Activated CD8-positive, alpha-beta memory T cell treated with anti-CD3 and anti-CD28 coated beads for 4 hours (primary cell): ENCODE data around the gene USB1.

Experiments used
- DNase-seq, 2 donors: peaks; one replicate each; pipeline ENCODE4 v3.0.0-alpha.2; 2020; ENCODE audit warnings: low read depth in 2 of 2

USB1 gene

DNA sequence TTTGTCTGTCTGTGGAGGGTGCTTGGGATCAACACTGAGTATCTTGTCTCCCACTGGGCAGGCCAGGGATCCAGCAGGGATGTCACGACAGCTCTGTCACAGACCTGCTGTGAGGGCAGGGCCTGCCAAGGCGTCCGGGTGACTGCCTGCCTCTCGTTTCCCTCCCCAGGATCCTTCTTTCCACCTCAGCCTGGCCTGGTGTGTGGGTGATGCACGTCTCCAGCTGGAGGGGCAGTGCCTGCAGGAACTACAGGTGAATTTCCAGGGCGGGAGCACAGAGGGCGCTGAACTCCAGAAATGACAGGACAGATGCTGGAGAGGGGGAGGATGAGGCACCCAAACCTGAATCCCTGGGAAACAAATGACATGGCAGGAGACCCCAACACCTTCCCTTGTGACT is 17.6 kb downstream of the USB1 start:
- DNase-seq: no peak

DNA sequence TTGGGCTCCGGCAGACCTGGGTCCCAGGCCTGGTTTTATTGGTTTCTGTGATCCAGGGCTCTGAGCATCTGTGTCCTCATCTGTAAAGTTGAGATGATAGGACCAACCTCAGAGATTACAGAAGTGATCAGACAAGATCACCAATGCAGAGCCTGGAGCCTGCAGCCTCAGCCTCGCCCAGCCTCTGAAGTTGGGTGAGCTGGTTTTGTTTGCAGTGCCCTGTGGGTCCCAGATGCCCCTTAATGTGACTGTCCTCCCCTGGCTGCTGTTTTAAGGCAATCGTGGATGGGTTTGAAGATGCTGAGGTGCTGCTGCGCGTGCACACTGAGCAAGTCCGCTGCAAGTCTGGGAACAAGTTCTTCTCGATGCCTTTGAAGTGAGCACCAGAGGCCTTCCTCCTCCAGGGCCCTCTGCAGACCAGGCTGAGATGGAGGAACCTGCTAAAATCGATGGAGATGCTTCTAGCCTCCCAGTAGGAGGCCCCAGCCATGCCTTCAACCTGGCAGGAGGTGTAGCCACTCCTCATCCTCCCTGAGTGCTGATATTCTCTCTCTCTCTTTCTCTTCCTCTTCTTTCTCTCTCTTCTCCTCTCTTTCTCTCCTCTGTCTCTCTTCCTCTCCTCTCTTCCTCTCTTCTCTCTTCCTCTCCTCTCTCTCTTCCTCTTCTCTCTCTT is 18.8 kb downstream of the USB1 start:
- DNase-seq: no peak

DNA sequence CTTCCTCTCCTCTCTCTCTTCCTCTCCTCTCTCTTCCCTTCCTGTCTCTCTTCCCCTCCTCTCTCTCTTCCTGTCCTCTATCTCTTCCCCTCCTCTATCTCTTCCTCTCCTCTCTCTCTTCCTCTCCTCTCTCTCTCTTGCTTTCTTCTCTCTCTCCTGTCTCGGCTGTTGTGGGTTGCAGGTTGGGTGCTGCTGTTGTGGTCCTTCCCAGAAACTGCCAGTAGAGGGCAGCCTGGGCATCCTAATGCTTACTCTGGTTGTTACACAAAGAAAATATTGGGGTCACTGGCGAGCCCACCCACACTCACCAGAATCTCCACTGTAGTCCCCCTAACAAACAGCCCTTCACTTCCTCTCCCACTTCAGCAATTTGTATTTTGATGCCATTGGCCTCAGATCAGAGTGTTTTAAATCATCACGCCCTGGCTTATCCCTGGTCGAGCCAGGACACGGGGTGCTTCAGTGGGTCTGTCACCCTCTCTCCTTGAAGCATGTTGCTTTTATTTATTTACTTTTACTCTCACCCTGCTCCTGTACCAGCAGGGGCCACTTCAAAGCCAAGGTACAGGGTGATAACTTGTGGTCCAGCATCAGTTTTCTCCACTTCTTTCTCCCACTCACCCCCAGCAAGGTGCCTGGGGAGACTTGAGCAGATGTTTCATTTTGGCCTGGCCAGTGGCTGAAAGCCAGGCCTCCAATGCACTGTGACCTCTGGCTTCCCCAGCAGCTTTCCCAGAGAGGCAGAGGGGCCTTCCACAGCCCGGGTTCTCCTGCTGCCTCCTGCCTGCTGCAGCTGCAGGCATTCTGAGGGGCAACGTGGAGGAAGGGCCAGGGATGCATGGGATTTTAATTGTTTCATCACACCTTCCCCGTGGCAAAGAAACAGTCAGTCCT is 19.7 kb downstream of the USB1 start:
- DNase-seq: peak in 1 of 2 donors; percentile 30

DNA sequence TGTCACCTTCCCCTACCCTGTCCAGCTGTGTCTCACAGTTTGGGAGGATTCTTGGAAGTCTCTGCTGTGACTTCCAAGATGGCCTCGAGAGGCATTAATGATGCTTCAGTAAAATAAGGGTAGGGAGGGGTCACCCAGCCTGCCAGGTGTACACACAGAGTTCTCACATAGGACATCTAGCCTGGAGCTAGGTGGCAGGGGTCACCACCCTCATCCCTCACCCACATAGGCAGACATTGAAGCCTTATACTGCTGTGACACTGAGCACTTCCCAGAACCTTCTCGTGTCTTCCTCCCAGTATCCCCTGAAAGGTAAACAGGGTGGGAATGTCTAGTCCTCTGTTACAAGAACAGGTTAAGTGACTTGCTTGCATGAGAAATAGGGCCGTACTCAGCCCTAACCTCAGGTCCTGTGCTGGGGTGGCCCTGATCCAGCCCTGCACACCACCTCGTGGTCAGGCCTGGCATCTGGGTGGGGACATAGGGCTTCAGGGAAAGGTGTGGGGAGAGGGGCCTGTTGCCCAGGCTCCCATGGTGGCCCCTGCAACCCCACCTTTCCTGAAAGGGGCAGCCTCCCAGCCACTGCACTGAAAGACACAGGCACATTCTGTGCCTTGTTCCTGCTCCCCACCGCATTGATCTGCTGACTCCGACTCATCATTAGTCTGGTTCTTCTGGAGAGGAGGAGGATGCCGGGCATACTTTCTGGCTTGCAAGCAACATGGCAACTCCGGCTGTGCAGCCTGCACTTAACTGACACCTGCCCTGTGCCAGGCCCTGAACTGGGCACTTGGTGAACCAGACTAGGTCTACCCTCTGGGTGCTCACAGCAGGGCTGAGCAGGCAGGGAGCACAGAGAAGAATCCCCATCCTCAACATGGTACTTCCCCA is 20.7 kb downstream of the USB1 start:
- no peak for DNase-seq

DNA sequence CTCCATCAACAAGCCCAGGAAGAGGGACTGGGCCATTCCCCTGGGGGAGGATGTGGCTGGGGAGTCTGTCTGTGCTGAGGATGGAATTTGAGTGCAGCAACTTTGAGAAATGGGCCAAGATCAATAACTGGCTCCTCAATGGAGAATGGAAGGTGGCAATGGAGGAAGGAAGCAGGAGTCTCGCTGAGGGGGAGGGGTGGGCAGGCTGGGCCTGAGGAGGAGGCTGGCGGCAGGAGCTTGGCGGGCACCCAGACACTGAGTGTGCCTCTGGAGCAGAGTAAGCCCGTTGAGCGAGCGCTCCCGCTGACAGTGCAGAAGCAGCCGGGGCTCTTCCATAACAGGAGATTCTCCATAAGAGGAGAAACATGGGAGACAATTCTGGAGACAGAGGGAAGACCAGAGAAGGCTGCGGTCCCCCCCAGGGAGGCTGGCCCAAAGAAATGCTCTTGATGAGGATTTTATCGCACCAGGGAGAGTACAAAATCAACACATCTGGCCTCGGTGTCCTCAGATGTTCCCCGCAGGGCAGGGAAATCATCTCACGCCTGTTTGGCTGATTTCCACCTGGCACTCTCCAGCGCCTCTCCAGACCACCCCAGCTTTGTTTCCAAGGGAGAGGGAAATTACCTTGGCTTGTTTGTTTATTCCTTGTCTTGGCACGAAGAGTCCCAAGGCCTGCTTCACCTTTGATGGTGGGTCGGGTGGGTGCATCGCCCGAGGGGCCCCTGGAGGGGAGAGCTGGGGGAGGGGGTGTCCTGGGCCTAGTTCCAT is 21.6 kb downstream of the USB1 start:
- DNase-seq: no peak

DNA sequence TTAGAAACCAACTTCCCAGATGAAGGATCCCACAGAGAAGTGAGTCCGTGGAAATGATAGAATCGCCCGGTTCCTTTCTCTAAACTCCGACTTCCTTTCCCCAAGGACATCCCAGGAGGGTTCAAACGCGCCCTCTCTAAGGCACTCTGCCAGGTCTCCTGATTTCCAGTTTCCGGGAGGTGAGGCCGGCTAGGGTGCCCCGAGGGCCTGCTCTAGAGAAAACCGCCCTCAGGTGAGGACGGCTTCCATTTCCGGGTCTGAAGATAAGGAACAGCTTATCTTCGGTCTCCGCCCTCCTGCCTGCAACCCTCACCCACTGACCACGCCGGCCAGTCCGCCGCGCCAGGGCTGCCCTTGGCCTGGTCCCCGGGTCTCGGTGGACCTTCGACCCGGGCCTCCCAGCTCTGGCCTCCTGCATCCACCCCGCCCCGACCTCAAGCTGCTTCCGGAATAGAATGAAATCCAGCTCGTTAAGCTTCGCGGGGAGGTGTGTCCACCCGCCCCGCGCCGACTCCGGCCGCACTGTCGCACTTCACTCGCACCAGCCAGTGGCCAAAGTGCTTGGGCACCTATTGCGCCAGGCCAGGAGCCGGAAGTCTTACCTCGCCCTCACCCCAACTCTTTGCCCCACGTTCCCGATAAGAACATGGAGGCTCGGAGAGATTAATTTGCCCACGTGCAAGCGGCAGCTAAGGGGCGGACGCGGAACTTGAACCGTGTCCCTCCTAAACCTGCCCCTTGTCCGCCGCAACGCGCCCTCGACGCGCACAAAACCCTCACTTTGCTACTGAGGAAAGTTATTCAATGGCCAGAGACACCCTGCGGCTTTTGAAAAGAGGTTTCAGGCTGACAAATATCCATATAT is 23.5 kb downstream of the USB1 start:
- no peak for DNase-seq

DNA sequence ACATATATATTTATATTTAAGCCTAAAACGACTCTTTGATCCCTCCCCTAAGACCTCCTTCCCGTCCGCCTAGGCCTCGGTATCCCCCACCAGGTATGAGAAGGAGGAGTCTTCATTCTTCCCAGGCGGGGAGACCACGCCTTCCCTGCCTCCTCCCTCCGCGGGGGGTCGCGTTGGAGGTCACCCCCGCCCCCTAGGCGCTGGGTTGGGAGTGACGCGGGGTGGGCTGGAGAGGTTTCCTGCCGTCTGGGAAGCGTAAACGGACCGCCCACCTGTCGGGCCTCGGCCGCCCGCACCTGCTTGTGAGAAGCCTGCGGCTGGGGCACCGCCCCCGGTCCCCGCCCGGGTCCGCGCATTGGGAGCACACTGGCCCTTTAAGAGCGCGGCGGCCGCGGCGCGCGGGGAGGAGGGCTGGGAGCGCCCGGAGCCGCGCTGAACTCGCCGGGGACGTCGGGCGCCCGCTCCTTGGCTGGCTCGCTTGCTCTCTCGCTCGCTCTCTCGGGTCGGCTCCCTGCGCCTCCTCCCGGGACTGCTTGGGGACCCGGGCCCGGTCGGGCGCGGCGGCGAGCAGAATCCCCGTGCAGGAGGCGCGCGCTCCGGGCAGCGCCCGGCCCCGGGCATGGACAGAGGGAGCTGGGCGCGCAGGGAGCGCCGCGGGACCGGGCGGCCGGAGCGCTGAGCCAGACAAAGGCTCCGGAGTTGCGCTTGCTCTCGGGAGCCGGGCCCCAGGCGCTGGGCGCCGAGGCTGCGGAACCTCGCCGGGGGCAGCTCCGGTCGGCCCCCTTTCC is 24.3 kb downstream of the USB1 start, which contains the start of gene MMP15:
Gene MMP15, plus strand, starts transcription at position 404 of the 788 bp plus-strand sequence. CDS start 597 bp downstream, outside the sequence.
- peak; percentile 30 to 41 for DNase-seq

DNA sequence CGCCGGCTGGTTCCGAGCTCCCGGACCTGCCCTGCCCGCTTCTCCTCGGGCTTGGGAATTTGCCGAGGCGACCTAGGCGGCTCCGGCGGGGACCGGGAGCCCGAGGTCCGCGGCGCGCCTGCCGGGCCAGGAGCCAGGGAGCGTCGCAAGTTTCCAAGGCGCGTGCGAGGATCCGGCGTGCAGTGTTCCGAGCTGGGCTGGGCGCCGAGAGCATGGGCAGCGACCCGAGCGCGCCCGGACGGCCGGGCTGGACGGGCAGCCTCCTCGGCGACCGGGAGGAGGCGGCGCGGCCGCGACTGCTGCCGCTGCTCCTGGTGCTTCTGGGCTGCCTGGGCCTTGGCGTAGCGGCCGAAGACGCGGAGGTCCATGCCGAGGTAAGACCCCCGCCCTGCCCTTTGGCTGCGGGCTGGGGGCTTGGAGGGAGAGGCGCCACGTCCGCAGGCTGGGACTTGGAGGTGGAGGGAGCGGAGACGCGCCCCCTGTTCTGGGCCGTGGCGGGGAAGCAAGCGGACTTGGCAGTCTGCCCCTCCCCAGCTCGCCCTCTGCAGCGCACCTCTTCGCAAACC is 25.0 kb downstream of the USB1 start:
- DNase-seq: no peak

DNA sequence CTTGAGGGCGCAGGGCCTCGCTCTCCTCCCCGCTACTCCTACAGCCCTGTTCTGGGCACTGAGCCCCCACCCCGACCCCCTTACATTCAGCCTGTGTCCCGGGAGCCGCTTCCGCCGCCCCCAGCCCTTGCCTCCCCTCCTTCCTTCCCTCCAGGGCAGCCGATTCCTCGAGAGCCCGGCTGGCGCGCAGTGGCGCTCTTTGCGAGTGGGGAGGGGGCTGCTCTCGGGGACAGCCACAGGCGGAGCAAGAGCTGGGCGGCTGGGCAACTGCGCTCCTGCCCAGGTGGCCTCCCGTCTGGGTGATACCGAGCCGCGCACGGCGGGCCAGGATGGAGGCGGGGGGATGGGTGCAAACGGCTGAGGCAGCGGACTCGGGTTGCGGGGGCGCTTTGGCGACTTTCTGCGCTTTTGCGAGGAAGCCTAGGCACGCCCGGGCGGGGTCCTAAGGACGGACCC is 25.5 kb downstream of the USB1 start:
- no peak for DNase-seq

DNA sequence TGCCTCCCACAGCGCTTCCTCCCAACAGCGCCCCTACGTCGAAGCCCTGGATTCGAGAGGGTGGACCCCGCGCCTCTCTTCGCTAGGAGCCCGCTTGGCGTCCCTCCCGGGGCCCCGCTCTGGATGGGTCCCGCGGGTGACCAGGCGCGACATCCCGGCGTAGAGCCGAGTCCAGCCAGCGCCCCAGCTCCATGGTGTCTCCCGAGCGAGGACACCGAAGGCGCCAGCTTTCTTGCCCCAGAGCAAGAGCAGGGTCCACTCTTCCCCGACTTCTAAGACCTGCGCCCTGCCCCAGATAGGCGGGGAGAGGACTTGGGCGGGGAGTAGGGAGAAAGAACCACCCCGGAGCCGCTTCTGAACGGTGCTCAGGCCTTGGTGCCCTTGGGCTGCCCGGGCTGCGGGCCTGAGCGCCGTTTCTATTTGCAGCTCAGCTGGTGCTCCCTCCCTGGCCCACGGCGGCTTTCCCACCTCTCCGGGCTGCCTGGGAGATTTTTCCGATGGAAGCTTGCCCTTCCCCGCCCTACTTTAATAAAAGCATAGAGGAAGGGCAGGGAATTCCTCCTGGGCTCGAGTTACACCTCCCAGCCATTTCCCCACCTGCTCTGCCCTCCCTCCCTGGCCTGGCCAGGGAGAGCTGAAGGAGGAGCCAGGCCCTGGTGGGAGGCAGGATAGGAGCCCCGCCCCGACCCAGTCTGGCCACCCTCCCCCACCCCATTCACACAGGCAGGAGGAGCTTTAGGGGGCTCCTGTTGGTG is 26.1 kb downstream of the USB1 start:
- DNase-seq: no peak

DNA sequence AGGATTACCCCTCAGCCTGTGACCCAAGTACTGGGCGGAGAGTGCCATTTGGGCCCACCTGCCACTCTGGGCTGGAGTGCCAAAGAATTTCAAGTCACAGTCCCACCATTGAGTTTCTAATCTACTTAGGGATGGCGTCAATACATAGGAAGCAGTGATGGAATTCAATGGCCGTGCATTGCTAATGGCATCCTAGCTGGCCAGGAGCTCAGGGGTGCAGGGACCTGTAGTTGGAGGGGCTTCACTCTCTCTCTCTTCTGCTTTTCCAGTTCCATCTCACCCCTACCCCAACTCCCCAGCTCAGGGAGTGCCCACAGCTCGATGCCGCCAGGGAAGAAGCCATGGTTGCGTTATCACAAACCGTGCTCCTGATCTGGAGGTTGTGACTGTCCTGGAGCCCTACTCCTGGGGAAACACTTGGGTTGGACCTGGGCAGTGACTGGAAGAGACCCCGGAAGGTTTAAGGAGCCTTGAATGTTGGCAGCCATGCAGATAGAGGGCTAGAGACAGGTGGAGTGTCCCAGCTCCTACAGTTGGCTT is 26.8 kb downstream of the USB1 start:
- DNase-seq: no peak

DNA sequence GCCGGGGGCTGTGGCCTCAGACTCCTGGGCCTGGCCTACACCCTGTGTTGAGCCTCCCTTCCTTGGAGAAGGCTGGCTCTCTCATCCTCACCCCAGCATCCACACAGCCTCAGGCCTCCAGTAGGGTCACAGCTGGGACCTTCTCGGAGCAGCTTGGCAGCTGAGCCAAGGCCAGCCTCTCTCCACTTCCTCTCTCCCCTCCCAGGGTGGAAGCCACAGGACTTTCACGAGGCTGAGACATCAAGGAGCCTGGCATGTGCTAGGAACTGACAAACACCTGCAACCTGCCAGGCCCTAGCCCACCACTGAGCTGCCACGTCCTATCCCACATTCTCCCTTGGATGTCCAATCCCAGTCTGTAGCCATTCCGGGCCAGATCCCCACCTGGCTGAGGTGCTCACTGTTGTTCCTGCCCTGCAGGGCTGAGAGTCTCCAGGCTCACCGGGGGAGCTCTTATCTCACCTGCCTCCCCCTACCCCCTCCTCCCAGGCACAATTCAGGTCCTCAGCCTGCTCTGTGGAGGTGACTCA is 27.4 kb downstream of the USB1 start:
- DNase-seq: no peak

DNA sequence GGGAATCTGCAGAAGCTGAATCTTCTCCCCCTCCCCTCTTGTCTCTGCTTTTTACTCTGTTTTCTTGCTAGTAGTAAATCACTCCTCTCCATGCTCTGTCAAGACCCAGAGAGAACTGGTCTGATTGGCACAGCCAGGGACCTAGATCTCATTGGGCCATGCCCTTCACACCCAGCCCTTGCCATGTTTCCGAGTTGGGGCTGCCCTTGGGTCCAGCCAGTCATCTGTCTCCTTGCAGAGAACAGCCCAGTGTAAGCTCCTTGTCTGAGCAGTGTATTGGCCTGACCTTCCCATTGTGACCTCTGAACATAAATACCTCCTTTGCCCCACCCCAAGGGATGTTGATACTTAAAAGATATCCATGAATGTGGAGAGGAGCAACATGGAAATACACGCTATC is 28.2 kb downstream of the USB1 start:
- no peak for DNase-seq

DNA sequence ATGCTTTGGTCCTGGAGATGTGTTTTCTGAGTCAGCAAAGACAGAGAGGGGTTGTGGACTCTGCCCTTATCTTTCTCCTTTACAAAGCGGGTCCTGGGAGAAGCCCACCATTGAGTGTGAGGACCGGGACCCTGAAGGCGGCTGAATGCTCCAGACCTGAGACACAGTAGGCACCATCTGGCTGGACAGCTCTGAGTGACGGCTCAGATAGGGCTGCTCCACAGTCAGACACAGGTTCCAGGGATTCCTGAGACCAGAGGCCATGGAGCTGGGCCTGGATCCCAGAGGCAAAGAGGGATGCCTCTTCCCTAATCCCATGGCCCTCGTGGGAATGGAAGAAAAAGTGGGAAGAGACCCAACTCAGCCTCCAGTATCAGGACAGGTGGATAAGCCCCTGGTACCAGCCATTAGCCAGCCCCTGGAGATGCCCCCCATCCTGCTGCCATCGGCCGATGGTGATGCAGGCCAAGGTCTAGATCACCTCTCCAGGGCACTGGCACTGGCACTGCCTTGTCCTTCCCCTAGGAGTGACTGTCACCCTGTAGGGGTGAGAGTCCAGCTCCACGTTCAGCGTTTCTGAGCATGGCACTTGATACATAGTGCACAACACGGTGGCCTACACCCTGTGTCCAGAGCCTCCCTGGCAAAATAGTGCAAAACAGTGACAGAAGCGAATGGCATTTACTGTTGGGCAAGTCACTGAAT is 29.1 kb downstream of the USB1 start:
- no peak for DNase-seq

DNA sequence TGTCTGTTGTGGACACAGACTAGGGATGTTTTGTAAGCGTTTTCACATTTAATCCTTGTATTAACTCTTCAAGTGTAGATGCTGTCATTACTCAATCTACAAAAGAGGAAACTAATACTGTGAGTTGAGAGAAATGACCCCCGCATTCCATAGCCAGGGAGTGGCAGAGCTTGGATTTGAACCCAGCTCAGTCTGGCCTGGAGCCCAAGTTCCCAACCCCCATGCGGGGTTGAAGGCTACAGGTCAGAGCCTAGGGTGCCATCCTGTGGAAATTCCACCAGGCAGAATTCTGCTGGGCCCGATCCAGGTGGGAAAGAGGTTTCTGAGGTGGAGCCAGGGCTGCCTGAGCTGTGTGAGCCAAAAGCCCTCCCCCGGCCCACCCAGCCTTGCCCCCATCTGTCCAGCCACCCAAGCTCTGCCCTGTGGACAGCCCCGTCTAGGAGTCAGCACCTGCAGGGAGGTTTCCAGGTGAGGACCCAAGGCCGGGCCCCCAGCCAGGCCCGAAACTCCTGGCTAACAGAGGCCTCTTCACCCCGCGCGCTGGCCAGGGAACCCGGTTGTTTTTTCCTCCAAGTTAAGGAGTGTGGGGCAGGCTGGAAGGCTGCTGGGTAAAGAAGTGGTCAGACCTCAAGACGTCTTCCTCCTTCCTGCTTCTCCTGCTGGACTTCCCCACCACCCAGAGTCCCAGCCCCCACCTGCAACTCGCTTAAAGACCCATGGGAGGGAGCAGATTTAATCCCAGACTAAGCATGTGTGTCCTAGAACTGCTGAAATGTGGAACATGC is 30.0 kb downstream of the USB1 start:
- DNase-seq: no peak

DNA sequence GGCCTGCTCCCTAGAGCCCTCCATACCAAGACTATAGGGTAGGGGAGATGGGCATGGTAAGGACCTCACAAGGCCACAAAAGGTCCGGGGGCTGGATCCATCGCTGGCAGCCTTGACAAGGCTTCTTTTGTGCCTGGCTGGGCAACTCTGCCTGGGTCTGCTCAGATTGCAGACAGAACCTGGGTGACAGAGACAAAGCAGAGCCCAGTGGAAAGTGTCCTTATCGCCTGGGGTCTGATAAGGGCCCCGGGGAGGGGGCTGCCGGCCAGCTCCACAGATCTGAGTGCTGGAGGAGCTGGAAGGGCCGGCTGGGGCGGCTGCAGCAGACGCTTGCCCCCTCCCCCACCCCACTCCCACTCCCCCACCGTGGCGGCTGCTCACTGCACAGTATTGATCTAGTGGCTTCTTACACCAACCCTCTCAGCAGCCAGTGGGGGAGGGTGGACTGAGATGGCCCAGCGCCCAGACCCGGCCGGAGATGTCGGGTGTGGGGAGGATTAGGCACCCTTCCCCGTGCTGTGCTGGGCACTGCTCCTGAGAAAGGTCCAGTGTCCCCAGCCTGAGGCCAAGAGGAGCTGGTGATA is 31.6 kb downstream of the USB1 start:
- DNase-seq: no peak
